ENCODE data around the gene ZNF341.
"Not testable (repeated sequence)": the region's sequence is repeated elsewhere in the genome, so short reads cannot be mapped to it uniquely, and the experiment has no call there.

The ZNF341 gene

GRCh38 chr20:33732166-33732970 lies 572 bp downstream of the ZNF341 start:
- no peak for DNase-seq

GRCh38 chr20:33733654-33734576 lies 2.1 kb downstream of the ZNF341 start:
- peak; percentile 68 for DNase-seq

- DNase-seq: no peak
These were observed 5.2 kb downstream of the ZNF341 start for GRCh38 chr20:33736962-33737361.

GRCh38 chr20:33739493-33739892 lies 7.7 kb downstream of the ZNF341 start:
- DNase-seq: no peak

- DNase-seq: no peak
These were observed 8.4 kb downstream of the ZNF341 start for GRCh38 chr20:33740189-33740588.

GRCh38 chr20:33744181-33744580 lies 12.4 kb downstream of the ZNF341 start:
- DNase-seq: no peak

- DNase-seq: no peak
These were observed 13.1 kb downstream of the ZNF341 start for GRCh38 chr20:33744773-33745385.

GRCh38 chr20:33746325-33746998 lies 14.7 kb downstream of the ZNF341 start:
- DNase-seq: no peak

GRCh38 chr20:33751775-33752174 lies 20.0 kb downstream of the ZNF341 start:
- no peak for DNase-seq

- DNase-seq: no peak
These were observed 21.3 kb downstream of the ZNF341 start for GRCh38 chr20:33753143-33753542.

- DNase-seq: no peak
These were observed 22.0 kb downstream of the ZNF341 start for GRCh38 chr20:33753763-33754162.

GRCh38 chr20:33755936-33756490 lies 24.2 kb downstream of the ZNF341 start:
- DNase-seq: not testable (repeated sequence)

GRCh38 chr20:33757046-33757445 lies 25.2 kb downstream of the ZNF341 start:
- no peak for DNase-seq

GRCh38 chr20:33757458-33757857 lies 25.7 kb downstream of the ZNF341 start:
- DNase-seq: no peak

- no peak for DNase-seq
These were observed 30.0 kb downstream of the ZNF341 start for GRCh38 chr20:33761698-33762250.

GRCh38 chr20:33765099-33765498 lies 33.3 kb downstream of the ZNF341 start:
- no peak for DNase-seq

GRCh38 chr20:33765592-33765991 lies 33.8 kb downstream of the ZNF341 start:
- DNase-seq: no peak

GRCh38 chr20:33766686-33767085 lies 34.9 kb downstream of the ZNF341 start:
- no peak for DNase-seq

GRCh38 chr20:33767777-33768138 lies 36.0 kb downstream of the ZNF341 start:
- DNase-seq: no peak

GRCh38 chr20:33769043-33769442 lies 37.2 kb downstream of the ZNF341 start:
- no peak for DNase-seq

GRCh38 chr20:33770005-33770404 lies 38.2 kb downstream of the ZNF341 start:
- DNase-seq: no peak

- no peak for DNase-seq
These were observed 40.1 kb downstream of the ZNF341 start for GRCh38 chr20:33771938-33772337.
